Motor neuron (in vitro differentiated cells): ENCODE results near the gene DNAH8. TPM values are rescaled to one million over a fixed set of nuclear protein-coding genes. Genes with fewer than 3 reads are reported as not detected.

Experiments
- ATAC-seq, 8 experiments: fragments of 200-7000 bp; cut with Tn5 transposase; replicated peaks in 6 of 8; 2 replicates each; pipeline ENCODE4 v1.8.0; 2021; ENCODE audit warnings: mild to moderate bottlenecking in 8 of 8, moderate library complexity in 8 of 8
- H3K27ac ChIP-seq, 2 donors: fragments of 250-450 bp; sonication (Bioruptor Pico); 2 replicates each; pipeline ENCODE4 v1.9.0; 2021; ENCODE audit warnings: antibody characterized with exemption in 2 of 2, mild to moderate bottlenecking in 2 of 2, moderate library complexity in 1 of 2
- H3K4me1 ChIP-seq, 2 donors: fragments of 250-450 bp; sonication (Bioruptor Pico); replicated peaks in 1 of 2; 2 replicates each; pipeline ENCODE4 v1.6.1; 2021; ENCODE audit warnings: antibody characterized with exemption in 2 of 2, mild to moderate bottlenecking in 2 of 2, moderate library complexity in 1 of 2
- H3K4me3 ChIP-seq, 5 donors: fragments of 250-450 bp; sonication (Bioruptor Pico); 2 replicates each; pipeline ENCODE4 v1.9.0; 2021; ENCODE audit warnings: antibody characterized with exemption in 5 of 5, mild to moderate bottlenecking in 5 of 5, moderate library complexity in 4 of 5
- WGBS, 10 experiments: fragments of 450-650 bp; shearing (Covaris generic); methylation state at CpG; one replicate each; pipeline ENCODE4 v1.0.0; 2022; 5-methylcytosine and 5-hydroxymethylcytosine counted together
- in situ Hi-C, 9 experiments: fragments of 400-800 bp; cut with MboI; loops; one replicate each; pipeline ENCODE4 v1.15.0; 2021; ENCODE audit warnings: low sequenced_read_pairs in 9 of 9, low pct_unique_long_range_greater_than_20kb in 2 of 9; ENCODE audit not compliant: unreplicated experiment in 9 of 9
- total RNA-seq, 8 experiments: library from RNA; unstranded; fragments of 300-600 nt; gene quantifications; 2 replicates each; pipeline versions ENCODE4 v1.2.3 to v1.2.4, GENCODE V29; 2022

Gene DNAH8
- total RNA-seq, 8 experiments from 2014 or later, result 0.04 to 0.69 (median 0.06) TPM; not detected in 2

GRCh38 chr6:38705924-38706323 lies 9.2 kb upstream of the DNAH8 start:
- no peak overlapping the region for H3K27ac ChIP-seq
- in situ Hi-C loops, result no loop called here
- 30 to 100% (median 81%) methylated on average over 1 to 2 of the region's 2 CpGs; no CpG with 5 or more reads in 2 of the 10 experiments for WGBS, 10 experiments
- no peak overlapping the region for H3K4me3 ChIP-seq
- peaks cover 0 to 7% of the 10 kb centered on the region in 2 donors for H3K4me1 ChIP-seq
- no peak for ATAC-seq

- in situ Hi-C loops, result no loop called here
- WGBS, 10 experiments, result 8 to 100% (median 78%) methylated on average over 1 to 2 of the region's 2 CpGs
- peak in 1 of 8 experiments; percentile 75 for ATAC-seq
- no peaks in the 10 kb centered on the region for H3K4me1 ChIP-seq
- H3K27ac ChIP-seq, result no peak overlapping the region
- H3K4me3 ChIP-seq, result no peak overlapping the region
These were observed 6.6 kb upstream of the DNAH8 start for GRCh38 chr6:38708496-38708895.

- in situ Hi-C loops, result no loop called here
- Histone ChIP-seq H3K4me1 (no peaks in the 10 kb centered on the region), H3K27ac (no peak overlapping the region), H3K4me3 (no peak overlapping the region)
- ATAC-seq, result no peak
- 8 to 67% (median 60%) methylated on average over 2 to 6 of the region's 6 CpGs; no CpG with 5 or more reads in 3 of the 10 experiments for WGBS, 10 experiments
These were observed 1.3 kb upstream of the DNAH8 start for GRCh38 chr6:38713812-38714211.

- 22 to 84% (median 48%) methylated on average over 1 to 4 of the region's 4 CpGs; no CpG with 5 or more reads in 3 of the 10 experiments for WGBS, 10 experiments
- no peak for ATAC-seq
- Histone ChIP-seq H3K4me1 (no peaks in the 10 kb centered on the region), H3K27ac (no peak overlapping the region), H3K4me3 (no peak overlapping the region)
- in situ Hi-C loops, result no loop called here
These were observed 684 bp upstream of the DNAH8 start for GRCh38 chr6:38714239-38715015.

- Histone ChIP-seq H3K4me1 (no peaks in the 10 kb centered on the region), H3K27ac (no peak overlapping the region), H3K4me3 (no peak overlapping the region)
- WGBS, 10 experiments, result 50 to 100% (median 83%) methylated on average over 1 to 2 of the region's 2 CpGs; no CpG with 5 or more reads in 5 of the 10 experiments
- in situ Hi-C loops, result no loop called here
- ATAC-seq, result no peak
These were observed 1.7 kb downstream of the DNAH8 start for GRCh38 chr6:38716825-38717224.

- Histone ChIP-seq H3K4me1 (no peaks in the 10 kb centered on the region), H3K4me3 (no peak overlapping the region), H3K27ac (no peak overlapping the region)
- 0 to 100% (median 78%) methylated on average over 1 of the region's 1 CpG; no CpG with 5 or more reads in 3 of the 10 experiments for WGBS, 10 experiments
- no peak for ATAC-seq
- in situ Hi-C loops, result no loop called here
These were observed 4.2 kb downstream of the DNAH8 start for GRCh38 chr6:38719358-38719757.

GRCh38 chr6:38720295-38720694 lies 5.2 kb downstream of the DNAH8 start:
- ATAC-seq, result no peak
- H3K27ac ChIP-seq, result no peak overlapping the region
- WGBS, 10 experiments, result 0 to 20% (median 16%) methylated on average over 1 to 2 of the region's 2 CpGs; no CpG with 5 or more reads in 6 of the 10 experiments
- no peak overlapping the region for H3K4me3 ChIP-seq
- H3K4me1 ChIP-seq, result peaks cover 0 to under 1% of the 10 kb centered on the region in 2 donors
- in situ Hi-C loops, result no loop called here

- Histone ChIP-seq H3K27ac (no peak overlapping the region), H3K4me3 (no peak overlapping the region), H3K4me1 (peaks cover 0 to 7% of the 10 kb centered on the region in 2 donors)
- ATAC-seq, result peak in 1 of 8 experiments; percentile 69
- in situ Hi-C loops, result no loop called here
- 0 to 100% (median 70%) methylated on average over 1 to 3 of the region's 3 CpGs for WGBS, 10 experiments
These were observed 6.9 kb downstream of the DNAH8 start for GRCh38 chr6:38722038-38722437.

- 59 to 93% (median 87%) methylated on average over 3 to 19 of the region's 26 CpGs for WGBS, 10 experiments
- H3K4me1 ChIP-seq, result peaks cover 0 to 7% of the 10 kb centered on the region in 2 donors
- in situ Hi-C loops, result no loop called here
- H3K27ac ChIP-seq, result no peak overlapping the region
- H3K4me3 ChIP-seq, result no peak overlapping the region
- ATAC-seq, result no peak
These were observed 7.7 kb downstream of the DNAH8 start for GRCh38 chr6:38722727-38723334.

- Histone ChIP-seq H3K4me1 (peaks cover 0 to 7% of the 10 kb centered on the region in 2 donors), H3K27ac (no peak overlapping the region), H3K4me3 (no peak overlapping the region)
- in situ Hi-C loops, result no loop called here
- WGBS, 10 experiments, result 51 to 100% (median 95%) methylated on average over 1 to 5 of the region's 5 CpGs; no CpG with 5 or more reads in 3 of the 10 experiments
- ATAC-seq, result no peak
These were observed 8.7 kb downstream of the DNAH8 start for GRCh38 chr6:38723783-38724182.

GRCh38 chr6:38724343-38724742 lies 9.2 kb downstream of the DNAH8 start:
- no peak for ATAC-seq
- Histone ChIP-seq H3K4me3 (no peak overlapping the region), H3K4me1 (peaks cover 0 to 7% of the 10 kb centered on the region in 2 donors), H3K27ac (no peak overlapping the region)
- in situ Hi-C loops, result no loop called here
- WGBS, 10 experiments, result 53 to 100% (median 87%) methylated on average over 1 to 5 of the region's 5 CpGs; no CpG with 5 or more reads in 1 of the 10 experiments

- peaks cover 0 to 7% of the 10 kb centered on the region in 2 donors for H3K4me1 ChIP-seq
- H3K27ac ChIP-seq, result no peak overlapping the region
- ATAC-seq, result peak in 2 of 8 experiments; percentile 10 to 66
- 0 to 86% (median 48%) methylated on average over 1 to 4 of the region's 4 CpGs; no CpG with 5 or more reads in 2 of the 10 experiments for WGBS, 10 experiments
- no peak overlapping the region for H3K4me3 ChIP-seq
- in situ Hi-C loops, result no loop called here
These were observed 10.5 kb downstream of the DNAH8 start for GRCh38 chr6:38725414-38726183.

GRCh38 chr6:38728203-38728602 lies 13.1 kb downstream of the DNAH8 start:
- no peak overlapping the region for H3K4me3 ChIP-seq
- in situ Hi-C loops, result no loop called here
- 20 to 100% (median 36%) methylated on average over 1 of the region's 1 CpG; no CpG with 5 or more reads in 4 of the 10 experiments for WGBS, 10 experiments
- H3K27ac ChIP-seq, result no peak overlapping the region
- H3K4me1 ChIP-seq, result peaks cover 0 to 7% of the 10 kb centered on the region in 2 donors
- ATAC-seq, result no peak
